NCI-H345 (cell line): ENCODE measurements around the gene CNTFR.
"Not testable (repeated sequence)": the region's sequence is repeated elsewhere in the genome, so short reads cannot be mapped to it uniquely, and the experiment has no call there.

Experiments used
- DNase-seq: peaks from one replicate; lab custom pipeline; 2025; lab: John Stamatoyannopoulos, UW

CNTFR gene

GRCh38 chr9:34555002-34555348 lies 34.5 kb downstream of the CNTFR start:
- DNase-seq, result peak; percentile 30

- peak; percentile 88 for DNase-seq
These were observed 35.1 kb downstream of the CNTFR start for GRCh38 chr9:34554211-34555001.

- no peak for DNase-seq
These were observed 36.0 kb downstream of the CNTFR start for GRCh38 chr9:34553511-34554021.

- no peak for DNase-seq
These were observed 36.5 kb downstream of the CNTFR start for GRCh38 chr9:34552986-34553385.

GRCh38 chr9:34552606-34552981 lies 36.9 kb downstream of the CNTFR start:
- DNase-seq, result no peak

- DNase-seq, result no peak
These were observed 37.5 kb downstream of the CNTFR start for GRCh38 chr9:34551751-34552605.

- DNase-seq, result no peak
These were observed 38.7 kb downstream of the CNTFR start for GRCh38 chr9:34550681-34551270.

- DNase-seq, result no peak
These were observed 39.4 kb downstream of the CNTFR start for GRCh38 chr9:34550016-34550680.

GRCh38 chr9:34549407-34549732 lies 40.2 kb downstream of the CNTFR start:
- no peak for DNase-seq

GRCh38 chr9:34547960-34548611 lies 41.4 kb downstream of the CNTFR start:
- peak; percentile 54 for DNase-seq

- DNase-seq, result peak; percentile 39
These were observed 42.4 kb downstream of the CNTFR start for GRCh38 chr9:34546834-34547827.

- no peak for DNase-seq
These were observed 43.3 kb downstream of the CNTFR start for GRCh38 chr9:34546102-34546833.

- no peak for DNase-seq
These were observed 44.0 kb downstream of the CNTFR start for GRCh38 chr9:34545497-34545896.

- no peak for DNase-seq
These were observed 45.5 kb downstream of the CNTFR start for GRCh38 chr9:34544035-34544434.

- no peak for DNase-seq
These were observed 48.0 kb downstream of the CNTFR start for GRCh38 chr9:34541540-34541939.

- DNase-seq, result no peak
These were observed 48.7 kb downstream of the CNTFR start for GRCh38 chr9:34540827-34541226.

- DNase-seq, result no peak
These were observed 52.8 kb downstream of the CNTFR start for GRCh38 chr9:34536685-34537084.

GRCh38 chr9:34532041-34532440 lies 57.5 kb downstream of the CNTFR start:
- DNase-seq, result not testable (repeated sequence)

- DNase-seq, result no peak
These were observed 63.5 kb downstream of the CNTFR start for GRCh38 chr9:34526026-34526425.

- DNase-seq, result no peak
These were observed 65.2 kb downstream of the CNTFR start for GRCh38 chr9:34524349-34524748.
